Hematopoietic multipotent progenitor cell treated with erythropoietin and hydrocortisone succinate and interleukin-3 and kit ligand, for 17 days (in vitro differentiated cells): Measurements from ENCODE around the gene UBE2M.
A peak's percentile ranks its signal among the peaks of the same experiment; 100 is the strongest.
"Not testable (repeated sequence)": the region's sequence is repeated elsewhere in the genome, so short reads cannot be mapped to it uniquely, and the experiment has no call there.

Experiments used
- DNase-seq: peaks from one replicate; pipeline ENCODE4 v3.0.0-alpha.2; 2015; ENCODE audit warnings: low spot score

UBE2M gene

DNA sequence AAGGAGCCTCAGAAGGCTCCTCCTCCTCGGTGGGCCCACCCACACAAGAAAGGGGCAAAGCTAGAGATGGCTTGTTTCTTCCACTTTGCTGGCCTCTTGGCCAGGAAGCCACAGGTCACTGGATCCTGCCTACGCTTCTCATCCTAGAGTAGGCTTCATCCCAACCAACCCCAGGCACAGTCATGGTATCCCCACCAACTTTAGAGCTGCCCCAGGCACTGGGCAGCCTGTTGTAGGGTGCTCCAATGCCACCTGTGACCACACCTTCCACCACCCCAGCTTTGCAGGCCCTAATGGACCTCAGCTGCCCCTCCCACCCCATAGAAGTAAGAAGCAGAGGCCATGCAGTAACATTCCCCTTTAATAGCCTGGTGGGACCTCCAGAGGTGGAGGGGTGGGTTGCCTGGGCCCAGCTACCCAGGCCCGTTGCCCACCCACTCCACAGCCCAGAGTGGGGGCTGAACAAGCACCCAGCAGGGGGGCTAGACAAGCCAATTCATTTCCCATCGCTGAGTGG lies 3.0 kb downstream of the UBE2M start:
- DNase-seq, result no peak

DNA sequence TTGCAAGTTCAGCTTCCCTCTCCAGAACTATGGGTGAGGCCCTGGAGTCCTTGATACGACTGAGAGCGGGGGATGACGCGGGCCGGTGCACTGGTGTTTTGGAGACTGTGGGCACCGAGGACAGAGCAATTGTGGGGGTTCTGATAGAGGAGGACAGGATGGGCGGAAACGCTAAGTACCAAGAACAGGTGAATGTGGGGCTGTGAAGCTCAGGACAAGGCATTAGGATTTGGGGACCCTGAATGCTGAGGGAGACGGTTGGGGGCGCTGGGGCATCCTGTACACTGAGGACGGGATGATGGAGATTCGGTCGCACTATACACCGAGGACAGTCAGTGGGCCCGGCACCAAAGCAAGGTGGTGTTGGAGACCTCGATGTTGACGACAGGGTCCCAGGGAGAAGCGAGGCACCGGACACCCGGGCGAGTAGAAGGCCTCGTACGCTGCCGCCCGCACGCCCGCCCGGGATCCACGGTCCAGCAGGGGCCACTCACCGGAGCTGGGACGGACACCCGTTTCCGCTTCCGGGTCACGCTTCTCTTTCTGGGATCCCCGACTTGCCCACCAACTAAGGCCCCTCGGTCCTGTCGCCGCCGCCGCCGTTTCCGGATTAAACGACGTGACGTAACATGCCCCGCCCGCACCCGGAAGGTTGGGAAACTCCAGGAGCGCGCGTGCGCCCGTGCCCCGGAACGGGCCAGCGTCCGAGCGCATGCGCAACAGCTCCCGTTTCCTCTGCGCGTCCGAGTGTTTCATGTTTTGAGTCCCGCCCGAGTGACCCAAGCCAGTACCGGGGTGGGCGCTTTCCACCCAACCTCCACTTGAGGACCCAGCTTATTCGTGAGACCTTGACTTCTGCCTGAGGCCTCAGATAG lies 3.7 kb downstream of the UBE2M start, which contains the start of gene CHMP2A:
CHMP2A (minus strand) TSS at position 612 of the 875 bp plus-strand sequence. CDS start 893 bp downstream, outside the sequence.
- peak; percentile 98 for DNase-seq

DNA sequence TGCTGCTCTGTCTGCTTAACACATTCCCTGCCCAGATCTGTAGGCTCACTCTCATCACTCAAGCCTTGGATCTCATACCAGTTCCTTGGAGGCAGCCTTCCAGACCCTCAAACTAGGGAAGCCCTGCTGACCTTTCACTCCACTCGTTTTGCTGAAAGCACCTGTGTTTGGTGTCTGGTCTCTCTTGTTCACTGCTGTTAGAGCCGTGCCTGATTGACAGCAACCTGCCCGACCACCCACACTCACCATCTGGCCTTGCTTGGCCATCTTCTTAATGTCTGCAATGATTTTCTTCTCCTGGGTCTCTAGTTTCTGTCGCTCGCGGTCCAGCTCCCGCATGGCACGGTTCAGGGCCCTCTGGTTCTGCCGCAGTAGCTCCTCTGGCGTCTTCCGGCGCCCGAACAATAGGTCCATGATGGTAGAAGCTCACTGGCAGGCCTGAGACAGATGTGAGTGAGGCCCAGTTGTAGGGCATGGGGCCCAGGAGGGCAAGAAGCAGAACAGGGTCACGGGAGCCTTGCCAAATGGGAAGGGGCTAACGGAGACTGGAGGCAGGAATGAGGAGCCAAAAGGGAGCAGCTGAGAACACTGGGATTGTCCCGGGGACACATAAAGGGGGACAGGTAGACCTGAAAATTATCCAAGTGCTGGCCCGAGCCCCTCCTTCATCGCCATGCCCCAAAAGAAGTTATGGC lies 4.5 kb downstream of the UBE2M start:
- DNase-seq, result no peak

DNA sequence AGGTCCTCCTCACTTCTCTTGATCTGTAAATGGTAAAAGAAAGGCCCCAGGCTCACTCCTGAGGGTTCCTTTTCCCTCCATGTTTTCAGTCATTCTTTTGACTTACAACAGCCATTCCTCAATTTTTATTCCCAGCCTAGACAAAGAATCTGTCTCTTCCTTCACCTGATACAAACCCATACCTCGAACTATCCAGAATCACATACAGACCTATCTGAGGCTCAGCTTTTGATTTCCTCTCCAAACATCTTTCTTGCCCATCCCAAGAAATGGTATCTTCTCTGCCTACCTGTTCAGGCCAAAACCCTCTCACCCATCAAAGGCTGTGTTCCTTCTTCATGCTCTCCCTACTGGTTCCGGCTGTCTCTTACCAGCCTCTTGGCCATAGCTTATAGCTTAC lies 5.8 kb downstream of the UBE2M start:
- no peak for DNase-seq

DNA sequence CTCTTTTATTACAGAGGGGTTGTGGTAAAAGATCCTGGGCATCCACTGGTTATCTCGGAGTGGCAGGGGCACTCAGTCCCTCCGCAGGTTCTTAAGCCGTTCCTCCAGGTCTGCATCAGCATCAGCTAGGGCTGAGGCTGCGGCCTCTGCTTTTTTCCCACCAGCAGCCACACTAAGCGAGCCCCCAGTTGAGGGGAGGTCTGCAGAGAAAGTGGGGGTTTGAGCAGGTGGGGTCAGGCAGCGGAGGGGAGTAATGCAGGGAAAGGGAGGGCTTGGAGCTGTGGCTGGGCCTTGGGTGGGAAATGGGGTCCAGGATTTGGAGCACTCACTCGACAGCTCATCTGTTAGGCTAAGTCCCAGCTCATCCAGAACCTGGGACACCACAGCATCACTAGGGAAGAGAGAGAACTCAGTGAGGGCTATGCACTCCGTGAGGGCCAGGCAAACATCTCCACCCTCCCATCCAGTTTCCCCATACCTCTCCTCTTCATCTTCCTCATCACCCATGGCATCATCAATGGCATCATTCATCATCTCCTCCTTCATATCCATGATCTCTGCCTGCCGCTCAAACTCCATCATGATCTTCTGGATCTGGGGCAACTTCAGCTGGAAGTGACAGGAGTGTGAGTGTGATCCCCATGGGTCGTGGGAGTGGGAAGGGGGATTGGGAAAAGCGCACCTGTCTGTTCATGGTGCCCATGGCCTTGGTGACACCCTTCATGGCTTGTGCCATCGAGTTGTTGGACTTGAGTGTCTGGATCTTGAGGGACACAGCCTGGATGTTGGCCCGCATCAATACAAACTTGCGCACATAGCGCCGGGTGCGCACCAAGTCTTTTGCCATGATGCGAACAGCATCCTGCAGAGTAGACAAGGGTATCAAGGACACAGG lies 6.6 kb downstream of the UBE2M start:
- no peak for DNase-seq

DNA sequence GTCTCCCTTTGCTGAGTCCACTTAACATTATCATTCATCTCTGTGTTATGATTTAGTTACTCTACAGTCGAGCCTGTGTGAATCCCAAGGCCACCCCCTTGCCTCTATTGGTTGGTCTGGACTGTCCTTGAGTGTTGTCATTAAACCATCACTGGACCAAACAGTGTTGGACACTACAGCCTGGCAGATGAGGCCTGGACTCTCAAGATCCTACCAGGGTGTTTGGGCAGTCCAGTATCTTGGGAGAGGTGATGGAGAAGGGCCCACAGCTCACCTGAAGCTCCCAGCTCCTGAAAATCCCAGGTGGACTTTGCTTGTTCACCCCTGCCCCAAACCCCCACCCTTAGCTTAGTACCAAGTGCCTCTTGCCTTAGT lies 7.3 kb downstream of the UBE2M start:
- no peak for DNase-seq

DNA sequence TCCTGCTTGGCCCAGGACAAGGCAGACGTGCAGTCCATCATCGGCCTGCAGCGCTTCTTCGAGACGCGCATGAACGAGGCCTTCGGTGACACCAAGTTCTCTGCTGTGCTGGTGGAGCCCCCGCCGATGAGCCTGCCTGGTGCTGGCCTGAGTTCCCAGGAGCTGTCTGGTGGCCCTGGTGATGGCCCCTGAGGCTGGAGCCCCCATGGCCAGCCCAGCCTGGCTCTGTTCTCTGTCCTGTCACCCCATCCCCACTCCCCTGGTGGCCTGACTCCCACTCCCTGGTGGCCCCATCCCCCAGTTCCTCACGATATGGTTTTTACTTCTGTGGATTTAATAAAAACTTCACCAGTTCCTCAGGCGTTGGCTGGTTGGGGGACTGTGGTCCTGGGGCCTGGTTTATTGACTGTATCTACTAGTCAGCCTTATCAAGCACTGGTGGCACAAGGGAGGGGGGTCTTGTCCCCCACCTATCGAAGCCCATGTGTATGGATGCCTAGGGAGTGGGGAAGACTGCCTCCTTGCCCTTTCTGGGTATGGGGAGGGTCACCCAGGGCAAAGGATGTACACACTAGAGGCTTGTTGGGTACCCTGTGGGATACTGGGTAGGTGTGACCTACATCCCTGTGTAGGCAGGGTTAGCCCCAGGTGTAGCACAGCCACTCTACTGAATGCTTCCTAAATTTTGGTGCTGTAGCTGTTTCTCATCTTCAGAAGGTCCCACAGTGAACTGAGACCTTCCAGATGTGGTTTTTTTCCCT lies 7.9 kb downstream of the UBE2M start:
- no peak for DNase-seq

DNA sequence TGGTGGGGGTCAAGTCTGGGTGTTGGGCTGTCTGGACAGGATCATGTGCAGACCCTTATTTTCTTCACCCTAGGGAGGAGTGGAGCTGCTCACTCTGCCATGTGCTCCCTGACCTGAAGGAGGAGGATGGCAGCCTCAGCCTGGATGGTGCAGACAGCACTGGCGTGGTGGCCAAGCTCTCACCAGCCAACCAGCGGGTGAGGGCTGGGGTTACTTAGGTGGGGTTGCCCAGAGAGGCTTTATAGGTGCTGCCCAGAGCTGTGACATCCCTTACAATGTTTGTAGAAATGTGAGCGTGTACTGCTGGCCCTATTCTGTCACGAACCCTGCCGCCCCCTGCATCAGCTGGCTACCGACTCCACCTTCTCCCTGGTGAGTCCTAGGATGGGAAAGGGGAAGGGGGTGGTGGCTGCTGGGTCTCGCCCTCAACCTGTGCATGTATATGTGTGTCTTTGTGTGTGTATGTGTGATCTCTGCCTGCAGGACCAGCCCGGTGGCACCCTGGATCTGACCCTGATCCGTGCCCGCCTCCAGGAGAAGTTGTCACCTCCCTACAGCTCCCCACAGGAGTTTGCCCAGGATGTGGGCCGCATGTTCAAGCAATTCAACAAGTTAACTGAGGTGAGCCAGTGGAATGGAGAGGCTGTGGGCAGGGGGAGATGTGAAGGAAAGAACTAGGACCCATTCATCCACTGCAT lies 8.6 kb downstream of the UBE2M start:
- no peak for DNase-seq

DNA sequence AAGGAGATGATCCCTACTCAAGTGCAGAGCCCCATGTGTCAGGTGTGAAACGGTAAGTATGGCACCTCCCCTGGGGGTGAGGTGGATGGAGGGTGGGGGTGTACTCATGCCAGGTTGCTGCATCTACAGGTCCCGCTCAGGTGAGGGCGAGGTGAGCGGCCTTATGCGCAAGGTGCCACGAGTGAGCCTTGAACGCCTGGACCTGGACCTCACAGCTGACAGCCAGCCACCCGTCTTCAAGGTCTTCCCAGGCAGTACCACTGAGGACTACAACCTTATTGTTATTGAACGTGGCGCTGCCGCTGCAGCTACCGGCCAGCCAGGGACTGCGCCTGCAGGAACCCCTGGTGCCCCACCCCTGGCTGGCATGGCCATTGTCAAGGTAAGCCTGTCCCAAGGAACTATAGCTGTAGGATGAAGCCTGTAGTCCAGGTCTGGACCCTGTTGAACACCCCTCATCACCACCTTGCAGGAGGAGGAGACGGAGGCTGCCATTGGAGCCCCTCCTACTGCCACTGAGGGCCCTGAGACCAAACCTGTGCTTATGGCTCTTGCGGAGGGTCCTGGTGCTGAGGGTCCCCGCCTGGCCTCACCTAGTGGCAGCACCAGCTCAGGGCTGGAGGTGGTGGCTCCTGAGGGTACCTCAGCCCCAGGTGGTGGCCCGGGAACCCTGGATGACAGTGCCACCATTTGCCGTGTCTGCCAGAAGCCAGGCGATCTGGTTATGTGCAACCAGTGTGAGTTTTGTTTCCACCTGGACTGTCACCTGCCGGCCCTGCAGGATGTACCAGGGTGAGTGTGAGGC lies 9.3 kb downstream of the UBE2M start:
- no peak for DNase-seq

DNA sequence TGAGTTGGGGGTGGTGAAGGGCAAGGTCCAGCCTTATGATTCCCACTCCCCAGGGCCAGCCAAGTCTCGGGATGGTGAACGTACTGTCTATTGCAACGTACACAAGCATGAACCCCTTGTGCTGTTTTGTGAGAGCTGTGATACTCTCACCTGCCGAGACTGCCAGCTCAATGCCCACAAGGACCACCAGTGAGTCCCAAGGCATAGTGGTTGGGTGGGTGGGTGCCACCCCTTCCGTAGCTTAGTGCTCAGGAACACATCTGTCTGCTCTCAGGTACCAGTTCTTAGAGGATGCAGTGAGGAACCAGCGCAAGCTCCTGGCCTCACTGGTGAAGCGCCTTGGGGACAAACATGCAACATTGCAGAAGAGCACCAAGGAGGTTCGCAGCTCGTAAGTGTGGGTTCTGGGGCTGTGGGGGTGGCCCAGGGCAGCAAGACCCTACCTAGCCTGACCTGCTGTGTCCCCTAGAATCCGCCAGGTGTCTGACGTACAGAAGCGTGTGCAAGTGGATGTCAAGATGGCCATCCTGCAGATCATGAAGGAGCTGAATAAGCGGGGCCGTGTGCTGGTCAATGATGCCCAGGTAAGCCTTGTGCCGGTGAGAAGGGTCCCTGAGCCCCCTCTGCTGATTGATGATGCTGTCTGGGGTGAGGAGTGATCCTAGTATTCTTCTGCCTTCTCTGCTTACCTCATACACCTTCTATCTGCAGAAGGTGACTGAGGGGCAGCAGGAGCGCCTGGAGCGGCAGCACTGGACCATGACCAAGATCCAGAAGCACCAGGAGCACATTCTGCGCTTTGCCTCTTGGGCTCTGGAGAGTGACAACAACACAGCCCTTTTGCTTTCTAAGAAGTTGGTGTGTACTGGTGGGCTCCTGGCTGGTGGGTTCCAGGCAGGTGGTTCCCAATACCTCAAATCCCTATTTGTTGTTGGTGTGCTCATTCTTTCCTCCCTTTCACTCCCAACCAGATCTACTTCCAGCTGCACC lies 10.8 kb downstream of the UBE2M start:
- no peak for DNase-seq

DNA sequence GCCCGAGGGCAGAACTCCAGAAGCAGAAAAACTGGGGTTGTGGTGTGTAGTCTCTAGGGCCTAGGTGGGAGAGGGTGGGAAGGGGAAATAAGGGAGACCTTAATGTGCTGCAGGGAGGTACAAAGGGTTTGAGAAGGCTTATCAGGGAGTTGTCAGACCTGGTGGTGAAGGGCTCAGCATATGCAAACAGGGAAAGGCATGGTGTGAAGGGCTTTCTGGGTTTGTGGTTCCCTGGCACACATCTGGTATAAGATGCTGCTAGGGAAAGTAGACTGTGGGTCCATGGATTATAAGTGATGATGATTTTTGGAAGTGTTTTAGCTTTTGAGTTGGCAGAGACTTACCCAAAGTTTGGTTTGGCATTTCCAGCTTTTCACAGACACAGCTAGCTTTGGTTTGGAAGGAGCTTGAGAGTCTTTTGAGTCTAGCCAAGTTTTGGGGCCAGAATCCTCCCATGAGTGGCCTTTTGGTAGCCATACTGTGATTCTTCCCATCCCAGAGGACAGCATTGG lies 12.3 kb downstream of the UBE2M start:
- peak; percentile 14 for DNase-seq

DNA sequence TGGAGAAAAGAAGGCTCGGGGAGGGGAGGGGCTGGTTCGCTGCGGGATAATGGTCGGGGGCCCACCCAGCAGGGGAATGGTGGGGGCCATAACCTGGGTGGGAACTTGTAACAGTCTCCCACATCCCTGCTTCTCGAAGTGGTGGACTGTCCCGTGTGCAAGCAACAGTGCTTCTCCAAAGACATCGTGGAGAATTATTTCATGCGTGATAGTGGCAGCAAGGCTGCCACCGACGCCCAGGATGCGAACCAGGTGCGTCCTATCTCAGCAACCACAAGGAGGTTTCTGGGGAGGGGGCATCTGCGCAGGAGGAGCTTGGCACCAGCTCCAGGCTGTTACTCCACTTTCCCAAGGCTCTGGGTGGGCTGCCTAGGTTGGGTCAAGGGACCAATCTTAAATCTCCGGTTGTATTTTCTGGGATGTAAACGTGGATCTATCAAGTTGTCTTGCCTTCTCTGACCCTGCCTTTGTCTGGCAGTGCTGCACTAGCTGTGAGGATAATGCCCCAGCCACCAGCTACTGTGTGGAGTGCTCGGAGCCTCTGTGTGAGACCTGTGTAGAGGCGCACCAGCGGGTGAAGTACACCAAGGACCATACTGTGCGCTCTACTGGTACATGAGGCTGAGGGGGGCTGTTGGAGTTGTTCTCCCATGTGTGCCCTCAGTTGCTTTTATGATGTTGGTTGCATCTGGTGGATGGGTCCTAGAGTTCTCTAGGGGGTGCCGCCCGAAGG lies 13.0 kb downstream of the UBE2M start:
- peak; percentile 22 for DNase-seq

DNA sequence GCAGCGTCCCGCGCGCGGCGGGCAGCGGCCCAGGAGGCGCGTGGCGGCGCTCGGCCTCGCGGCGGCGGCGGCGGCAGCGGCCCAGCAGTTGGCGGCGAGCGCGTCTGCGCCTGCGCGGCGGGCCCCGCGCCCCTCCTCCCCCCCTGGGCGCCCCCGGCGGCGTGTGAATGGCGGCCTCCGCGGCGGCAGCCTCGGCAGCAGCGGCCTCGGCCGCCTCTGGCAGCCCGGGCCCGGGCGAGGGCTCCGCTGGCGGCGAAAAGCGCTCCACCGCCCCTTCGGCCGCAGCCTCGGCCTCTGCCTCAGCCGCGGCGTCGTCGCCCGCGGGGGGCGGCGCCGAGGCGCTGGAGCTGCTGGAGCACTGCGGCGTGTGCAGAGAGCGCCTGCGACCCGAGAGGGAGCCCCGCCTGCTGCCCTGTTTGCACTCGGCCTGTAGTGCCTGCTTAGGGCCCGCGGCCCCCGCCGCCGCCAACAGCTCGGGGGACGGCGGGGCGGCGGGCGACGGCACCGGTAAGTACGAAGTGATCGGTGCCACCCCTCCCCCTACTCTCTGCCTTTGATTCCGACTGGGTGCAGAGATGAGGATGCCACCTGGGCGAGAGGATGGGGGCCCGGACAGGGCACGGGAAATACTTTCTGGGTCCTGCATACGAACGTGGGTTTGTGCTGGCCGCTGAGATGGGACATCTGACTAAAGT lies 13.7 kb downstream of the UBE2M start:
- DNase-seq, result no peak

DNA sequence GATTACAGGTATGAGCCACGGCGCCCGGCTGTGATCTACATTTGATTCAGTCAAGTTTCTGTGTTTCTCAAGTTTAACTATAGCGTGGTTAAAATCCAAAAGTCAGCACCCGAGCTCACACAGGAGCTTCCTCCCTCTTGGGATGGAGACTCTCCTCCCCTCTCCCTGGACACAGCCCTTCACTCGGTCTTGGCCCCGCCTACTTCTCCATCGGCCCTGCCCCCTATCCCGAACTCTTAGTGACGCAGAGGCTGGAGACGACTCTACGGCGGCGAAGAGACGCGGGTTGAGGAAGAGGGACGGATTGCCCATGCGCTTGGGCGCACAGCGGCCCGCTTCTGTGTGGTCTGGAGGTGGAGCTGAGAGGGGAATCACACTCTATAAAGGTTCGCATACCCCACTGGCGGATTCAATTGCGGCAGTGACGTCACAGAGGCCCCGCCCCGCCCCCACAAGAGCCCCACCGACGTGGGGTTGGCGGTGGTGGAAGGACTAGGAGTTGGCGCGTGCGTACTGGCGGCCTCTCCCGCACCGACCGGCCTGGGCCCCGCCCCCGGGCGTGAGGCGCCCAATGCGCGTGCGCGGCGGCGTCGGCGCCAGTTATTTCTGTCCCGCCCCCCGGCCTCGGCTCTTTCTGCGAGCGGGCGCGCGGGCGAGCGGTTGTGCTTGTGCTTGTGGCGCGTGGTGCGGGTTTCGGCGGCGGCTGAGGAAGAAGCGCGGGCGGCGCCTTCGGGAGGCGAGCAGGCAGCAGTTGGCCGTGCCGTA lies 14.4 kb downstream of the UBE2M start, which contains the start of gene TRIM28:
TRIM28 (plus strand) TSS at position 239 of the 765 bp plus-strand sequence. CDS start 694 bp downstream, outside the sequence.
- DNase-seq, result peak; percentile 99

DNA sequence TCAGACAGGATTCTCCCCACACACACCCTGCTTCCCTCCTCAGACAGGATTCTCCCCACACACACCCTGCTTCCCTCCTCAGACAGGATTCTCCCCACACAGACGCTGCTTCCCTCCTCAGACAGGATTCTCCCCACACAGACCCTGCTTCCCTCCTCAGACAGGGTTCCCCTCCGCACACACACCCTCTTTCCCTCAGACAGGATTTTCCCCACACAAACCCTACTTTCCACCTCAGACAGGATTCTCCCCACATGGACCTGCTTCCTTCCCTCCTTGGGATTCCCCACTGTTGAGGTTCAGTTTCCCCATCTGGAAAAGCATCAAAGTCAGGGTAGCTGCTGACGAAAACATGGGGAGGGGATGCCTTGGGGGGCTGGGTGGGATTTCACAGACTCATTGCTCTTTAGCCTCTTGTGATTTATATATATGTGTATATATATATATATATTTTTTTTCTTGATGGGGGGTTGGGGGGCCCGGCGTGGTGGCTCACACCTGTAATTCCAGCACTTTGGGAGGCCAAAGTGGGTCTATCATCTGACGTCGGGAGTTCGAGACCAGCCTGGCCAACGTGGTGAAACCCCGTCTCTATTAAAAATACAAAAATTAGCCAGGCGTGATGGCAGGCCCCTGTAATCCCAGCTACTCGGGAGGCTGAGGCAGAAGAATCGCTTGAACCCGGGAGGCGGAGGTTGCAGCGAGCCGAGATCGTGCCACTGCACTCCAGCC lies 15.6 kb downstream of the UBE2M start:
- not testable (repeated sequence) for DNase-seq
